ENCODE measurements around the gene ZBTB42.

ZBTB42 gene

DNA sequence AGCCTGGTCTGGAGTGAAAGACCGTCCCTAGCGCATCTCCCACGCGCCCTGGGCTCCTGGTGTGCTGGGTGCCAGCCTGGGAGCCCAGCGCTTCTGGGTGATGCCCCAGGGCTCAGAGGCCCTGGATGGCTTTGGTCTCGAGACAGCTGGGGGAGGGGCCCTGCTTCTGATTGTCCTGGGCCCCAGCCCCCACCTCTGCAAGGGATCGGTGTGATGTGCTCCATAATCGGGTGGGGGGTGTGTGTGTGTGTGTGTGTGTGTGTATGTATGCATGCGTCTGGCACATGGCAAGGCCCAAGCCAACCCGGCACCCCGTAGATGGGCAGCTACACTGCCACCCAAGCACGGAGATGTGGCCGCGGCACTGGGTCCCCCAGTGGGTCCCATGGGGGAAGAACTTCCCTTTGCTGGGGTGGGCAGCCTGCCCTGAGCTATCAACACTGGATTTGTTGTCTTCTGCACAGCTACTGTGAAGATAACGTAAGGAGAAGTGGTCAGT is 3.1 kb downstream of the ZBTB42 start:
- Histone ChIP-seq H3K4me3 (ENCODE audit: low read depth, low read length) (no peak overlapping the region), H3K36me3 (ENCODE audit: control insufficient read depth, insufficient read depth, low read length) (no peaks in the 10 kb centered on the region), H3K27me3 (ENCODE audit: control insufficient read depth, insufficient read depth, low read length) (no peaks in the 10 kb centered on the region), H3K9me3 (ENCODE audit: control insufficient read depth, low read length) (no peaks in the 10 kb centered on the region), H3K9ac (no peak overlapping the region), H3K79me2 (no peaks in the 10 kb centered on the region), H3K27ac (no peak overlapping the region), H3K4me1 (peaks cover 5% of the 10 kb centered on the region), H2AFZ (no peak overlapping the region), H3K4me2 (ENCODE audit: low read length) (no peak overlapping the region)
- no peak for TF ChIP-seq CTCF (IDR thresholded peaks at IDR 0.05)

GRCh38 chr14:104804481-104805325 is 3.8 kb downstream of the ZBTB42 start:
- no peak for TF ChIP-seq CTCF (IDR thresholded peaks at IDR 0.05)
- H3K4me1 ChIP-seq, result peaks cover 5% of the 10 kb centered on the region

GRCh38 chr14:104805326-104805678 is 4.4 kb downstream of the ZBTB42 start:
- Histone ChIP-seq H3K36me3 (ENCODE audit: control insufficient read depth, insufficient read depth, low read length) (no peaks in the 10 kb centered on the region), H3K9ac (no peak overlapping the region), H3K4me2 (ENCODE audit: low read length) (no peak overlapping the region), H3K27me3 (ENCODE audit: control insufficient read depth, insufficient read depth, low read length) (no peaks in the 10 kb centered on the region), H3K4me3 (ENCODE audit: low read depth, low read length) (no peak overlapping the region), H3K79me2 (peaks cover 7% of the 10 kb centered on the region), H3K27ac (no peak overlapping the region), H2AFZ (no peak overlapping the region), H3K9me3 (ENCODE audit: control insufficient read depth, low read length) (no peaks in the 10 kb centered on the region), H3K4me1 (peaks cover 5% of the 10 kb centered on the region)
- no peak for TF ChIP-seq CTCF (IDR thresholded peaks at IDR 0.05)

More at GRCh38 chr14:104804481-104805325, 3.8 kb downstream of the ZBTB42 start:
- no peak overlapping the region for H3K9ac ChIP-seq
- H3K79me2 ChIP-seq, result peaks cover under 1% of the 10 kb centered on the region
- no peaks in the 10 kb centered on the region for H3K9me3 ChIP-seq (ENCODE audit: control insufficient read depth, low read length)
- H3K27ac ChIP-seq, result no peak overlapping the region
- no peaks in the 10 kb centered on the region for H3K27me3 ChIP-seq (ENCODE audit: control insufficient read depth, insufficient read depth, low read length)
- H2AFZ ChIP-seq, result no peak overlapping the region
- no peaks in the 10 kb centered on the region for H3K36me3 ChIP-seq (ENCODE audit: control insufficient read depth, insufficient read depth, low read length)
- no peak overlapping the region for H3K4me3 ChIP-seq (ENCODE audit: low read depth, low read length)
- H3K4me2 ChIP-seq (ENCODE audit: low read length), result no peak overlapping the region

DNA sequence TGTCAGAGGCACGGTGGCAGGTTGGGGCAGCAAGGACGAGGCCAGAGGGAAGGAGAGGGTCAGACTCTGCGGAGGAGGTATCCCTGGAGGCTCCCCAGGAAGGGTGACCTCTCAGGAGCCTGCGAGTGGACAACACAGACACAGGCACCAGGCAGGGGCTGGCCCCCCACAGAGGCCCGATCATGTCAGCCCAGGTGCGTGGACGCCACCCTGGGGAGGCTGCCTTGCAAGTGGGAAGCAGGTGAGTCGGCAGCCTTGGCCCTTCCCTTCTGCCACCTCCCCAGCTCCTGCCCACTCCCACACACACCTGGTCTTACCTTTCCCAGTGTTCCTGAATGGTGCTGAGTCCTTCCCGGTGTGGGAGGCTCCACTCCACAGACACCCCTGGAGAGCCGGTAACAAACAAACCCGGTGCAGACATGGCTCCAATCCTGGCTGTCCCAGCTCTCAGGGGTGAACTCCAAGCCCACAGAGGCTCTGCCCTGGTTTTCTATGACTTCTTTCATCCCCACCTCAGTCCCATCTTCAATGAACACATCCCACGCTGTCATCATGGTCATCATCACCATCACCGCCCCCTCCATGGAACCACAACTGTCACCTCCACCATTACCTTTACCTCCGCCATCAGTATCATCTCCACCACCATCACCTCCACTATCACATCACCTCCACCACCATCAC is 5.2 kb downstream of the ZBTB42 start:
- H3K27ac ChIP-seq, result no peak overlapping the region
- peaks cover 5% of the 10 kb centered on the region for H3K4me1 ChIP-seq
- no peaks in the 10 kb centered on the region for H3K27me3 ChIP-seq (ENCODE audit: control insufficient read depth, insufficient read depth, low read length)
- H3K9ac ChIP-seq, result no peak overlapping the region
- TF ChIP-seq CTCF (IDR thresholded peaks at IDR 0.05), result no peak
- H3K4me2 ChIP-seq (ENCODE audit: low read length), result no peak overlapping the region
- no peaks in the 10 kb centered on the region for H3K36me3 ChIP-seq (ENCODE audit: control insufficient read depth, insufficient read depth, low read length)
- no peaks in the 10 kb centered on the region for H3K9me3 ChIP-seq (ENCODE audit: control insufficient read depth, low read length)
- no peak overlapping the region for H3K4me3 ChIP-seq (ENCODE audit: low read depth, low read length)
- H2AFZ ChIP-seq, result no peak overlapping the region
- H3K79me2 ChIP-seq, result peaks cover 7% of the 10 kb centered on the region

All from parathyroid adenoma (tissue), 2 donors.